SK-N-SH treated with all-trans-retinoic acid at 6 μM for 48 hours (cell line): ENCODE results near the gene CCNL2.

ENCODE experiments used
- ATAC-seq: fragments of 200-7000 bp; cut with Tn5 transposase; 3 replicates; pipeline ENCODE4 v1.9.1; 2020; ENCODE audit warnings: mild to moderate bottlenecking, moderate library complexity
- BACH2 ChIP-seq: fragments of 250-450 bp; sonication (Bioruptor Pico); IDR thresholded peaks from 2 replicates; pipeline ENCODE4 v1.9.0; 2021; ENCODE audit warnings: mild to moderate bottlenecking, borderline replicate concordance
- CSDC2 ChIP-seq: fragments of 250-450 bp; sonication (Bioruptor Pico); IDR thresholded peaks from 2 replicates; pipeline ENCODE4 v1.5.0; 2020; ENCODE audit warnings: mild to moderate bottlenecking, moderate library complexity
- ESRRG ChIP-seq: fragments of 250-450 bp; sonication (Bioruptor Pico); IDR thresholded peaks from 2 replicates; pipeline ENCODE4 v1.6.1; 2021; ENCODE audit warnings: mild to moderate bottlenecking
- GLIS3 ChIP-seq: fragments of 250-450 bp; sonication (Bioruptor Pico); IDR thresholded peaks from 2 replicates; pipeline ENCODE4 v1.5.0; 2020; ENCODE audit warnings: mild to moderate bottlenecking, moderate library complexity
- ISL1 ChIP-seq: fragments of 250-450 bp; sonication (Bioruptor Pico); IDR thresholded peaks from 2 replicates; pipeline ENCODE4 v2.1.2; 2022; ENCODE audit warnings: mild to moderate bottlenecking, moderate library complexity
- OSR1 ChIP-seq: fragments of 250-450 bp; sonication (Bioruptor Pico); IDR thresholded peaks from 2 replicates; pipeline ENCODE4 v1.8.0; 2022; ENCODE audit warnings: moderate library complexity, mild to moderate bottlenecking, inconsistent platforms
- PPARA ChIP-seq: fragments of 250-450 bp; sonication (Bioruptor Pico); IDR thresholded peaks from 2 replicates; pipeline ENCODE4 v1.5.0; 2020; ENCODE audit warnings: mild to moderate bottlenecking, borderline replicate concordance
- RARB ChIP-seq: fragments of 250-450 bp; sonication (Bioruptor Pico); IDR thresholded peaks from 2 replicates; pipeline ENCODE4 v1.8.0; 2021; ENCODE audit warnings: mild to moderate bottlenecking, moderate library complexity
- TCF4 ChIP-seq: fragments of 250-450 bp; sonication (Bioruptor Pico); IDR thresholded peaks from 2 replicates; pipeline ENCODE4 v1.8.0; 2021; ENCODE audit warnings: mild to moderate bottlenecking, moderate library complexity, borderline replicate concordance
- ZFP3 ChIP-seq: fragments of 250-450 bp; sonication (Bioruptor Pico); IDR thresholded peaks from 2 replicates; pipeline ENCODE4 v1.5.0; 2020; ENCODE audit warnings: mild to moderate bottlenecking, moderate library complexity
- ZNF565 ChIP-seq: fragments of 450-650 bp; formaldehyde crosslinking; conservative IDR thresholded peaks from 2 replicates; pipeline ENCODE4 v1.5.0; 2020; ENCODE audit warnings: low read depth, mild to moderate bottlenecking, moderate library complexity
- ZNF70 ChIP-seq: fragments of 450-650 bp; formaldehyde crosslinking; IDR thresholded peaks from 2 replicates; pipeline ENCODE4 v1.5.0; 2020; ENCODE audit warnings: mild to moderate bottlenecking, moderate library complexity
- ZNF8 ChIP-seq: fragments of 450-650 bp; formaldehyde crosslinking; IDR thresholded peaks from 2 replicates; pipeline ENCODE4 v1.5.0; 2020; ENCODE audit warnings: mild to moderate bottlenecking, moderate library complexity
- TF ChIP-seq, protein P1 (sequence below): fragments of 250-450 bp; sonication (Bioruptor Pico); IDR thresholded peaks from 2 replicates; pipeline ENCODE4 v1.5.0; 2020; ENCODE audit warnings: mild to moderate bottlenecking, moderate library complexity
- TF ChIP-seq, protein P2 (sequence below): fragments of 250-450 bp; sonication (Bioruptor Pico); IDR thresholded peaks from 2 replicates; pipeline ENCODE4 v1.5.1; 2021; ENCODE audit warnings: mild to moderate bottlenecking, moderate library complexity
- TF ChIP-seq, protein P3 (sequence below): fragments of 250-450 bp; sonication (Bioruptor Pico); IDR thresholded peaks from 2 replicates; pipeline ENCODE4 v1.8.0; 2021; ENCODE audit warnings: low read depth, mild to moderate bottlenecking, moderate library complexity, borderline replicate concordance
- TF ChIP-seq, protein P4 (sequence below): fragments of 250-450 bp; sonication (Bioruptor Pico); IDR thresholded peaks from 2 replicates; pipeline ENCODE4 v1.8.0; 2020; ENCODE audit warnings: mild to moderate bottlenecking, moderate library complexity, borderline replicate concordance
- TF ChIP-seq, protein P5 (sequence below): fragments of 250-450 bp; sonication (Bioruptor Pico); IDR thresholded peaks from 2 replicates; pipeline ENCODE4 v1.5.1; 2020; ENCODE audit warnings: low read depth, mild to moderate bottlenecking, moderate library complexity

The CCNL2 gene

DNA sequence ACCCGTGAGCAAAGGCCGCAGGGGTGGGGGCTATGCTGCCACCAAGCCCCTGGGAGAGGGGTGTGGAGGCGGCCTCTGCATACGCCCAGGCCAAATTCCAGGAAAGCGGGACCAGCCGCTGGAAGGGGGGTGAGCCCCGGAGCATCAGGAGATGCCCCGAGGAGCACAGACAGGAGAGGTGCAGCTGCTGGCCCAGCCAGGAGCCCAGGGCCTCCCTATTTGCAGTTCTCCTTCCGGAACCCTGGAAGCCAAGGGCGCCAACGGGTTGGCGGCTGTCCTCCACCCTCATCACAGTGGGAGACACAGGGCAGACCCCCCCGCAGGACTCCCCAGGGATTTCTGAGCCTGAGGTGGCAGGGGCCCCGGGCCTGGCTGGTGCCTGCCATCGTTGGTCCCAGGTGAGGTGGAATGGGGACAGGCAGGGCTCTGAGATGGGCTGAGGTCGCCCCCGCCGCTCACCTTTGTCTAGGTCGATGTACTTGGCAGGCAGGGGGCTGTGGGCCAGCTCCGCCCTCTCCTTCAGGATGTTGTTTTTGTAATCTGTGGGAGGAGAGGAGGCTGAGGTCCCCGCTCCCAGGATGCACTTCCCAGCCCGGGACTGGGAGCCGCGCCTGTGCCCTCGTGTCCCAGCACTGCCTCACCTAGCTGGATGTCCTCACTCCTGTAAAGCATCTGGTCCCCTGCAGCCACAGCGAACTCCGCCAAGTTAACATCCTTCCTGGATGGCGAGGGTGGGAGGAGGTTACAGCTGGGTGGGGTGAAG lies 45.6 kb downstream of the CCNL2 start:
- no peak for TF ChIP-seq OSR1 (CRISPR knock-in tag)
- no peak for TF ChIP-seq RARB (CRISPR knock-in tag)
- TF ChIP-seq, protein P1, sequence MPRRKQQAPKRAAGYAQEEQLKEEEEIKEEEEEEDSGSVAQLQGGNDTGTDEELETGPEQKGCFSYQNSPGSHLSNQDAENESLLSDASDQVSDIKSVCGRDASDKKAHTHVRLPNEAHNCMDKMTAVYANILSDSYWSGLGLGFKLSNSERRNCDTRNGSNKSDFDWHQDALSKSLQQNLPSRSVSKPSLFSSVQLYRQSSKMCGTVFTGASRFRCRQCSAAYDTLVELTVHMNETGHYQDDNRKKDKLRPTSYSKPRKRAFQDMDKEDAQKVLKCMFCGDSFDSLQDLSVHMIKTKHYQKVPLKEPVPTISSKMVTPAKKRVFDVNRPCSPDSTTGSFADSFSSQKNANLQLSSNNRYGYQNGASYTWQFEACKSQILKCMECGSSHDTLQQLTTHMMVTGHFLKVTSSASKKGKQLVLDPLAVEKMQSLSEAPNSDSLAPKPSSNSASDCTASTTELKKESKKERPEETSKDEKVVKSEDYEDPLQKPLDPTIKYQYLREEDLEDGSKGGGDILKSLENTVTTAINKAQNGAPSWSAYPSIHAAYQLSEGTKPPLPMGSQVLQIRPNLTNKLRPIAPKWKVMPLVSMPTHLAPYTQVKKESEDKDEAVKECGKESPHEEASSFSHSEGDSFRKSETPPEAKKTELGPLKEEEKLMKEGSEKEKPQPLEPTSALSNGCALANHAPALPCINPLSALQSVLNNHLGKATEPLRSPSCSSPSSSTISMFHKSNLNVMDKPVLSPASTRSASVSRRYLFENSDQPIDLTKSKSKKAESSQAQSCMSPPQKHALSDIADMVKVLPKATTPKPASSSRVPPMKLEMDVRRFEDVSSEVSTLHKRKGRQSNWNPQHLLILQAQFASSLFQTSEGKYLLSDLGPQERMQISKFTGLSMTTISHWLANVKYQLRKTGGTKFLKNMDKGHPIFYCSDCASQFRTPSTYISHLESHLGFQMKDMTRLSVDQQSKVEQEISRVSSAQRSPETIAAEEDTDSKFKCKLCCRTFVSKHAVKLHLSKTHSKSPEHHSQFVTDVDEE (CRISPR knock-in tag) = no peak
- TF ChIP-seq ZNF8 (CRISPR knock-in tag) = no peak
- TF ChIP-seq, protein P2, sequence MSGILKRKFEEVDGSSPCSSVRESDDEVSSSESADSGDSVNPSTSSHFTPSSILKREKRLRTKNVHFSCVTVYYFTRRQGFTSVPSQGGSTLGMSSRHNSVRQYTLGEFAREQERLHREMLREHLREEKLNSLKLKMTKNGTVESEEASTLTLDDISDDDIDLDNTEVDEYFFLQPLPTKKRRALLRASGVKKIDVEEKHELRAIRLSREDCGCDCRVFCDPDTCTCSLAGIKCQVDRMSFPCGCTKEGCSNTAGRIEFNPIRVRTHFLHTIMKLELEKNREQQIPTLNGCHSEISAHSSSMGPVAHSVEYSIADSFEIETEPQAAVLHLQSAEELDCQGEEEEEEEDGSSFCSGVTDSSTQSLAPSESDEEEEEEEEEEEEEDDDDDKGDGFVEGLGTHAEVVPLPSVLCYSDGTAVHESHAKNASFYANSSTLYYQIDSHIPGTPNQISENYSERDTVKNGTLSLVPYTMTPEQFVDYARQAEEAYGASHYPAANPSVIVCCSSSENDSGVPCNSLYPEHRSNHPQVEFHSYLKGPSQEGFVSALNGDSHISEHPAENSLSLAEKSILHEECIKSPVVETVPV = no peak
- no peak for TF ChIP-seq CSDC2 (CRISPR knock-in tag)
- no peak for TF ChIP-seq ZNF565 (CRISPR knock-in tag)
- TF ChIP-seq ZNF70 (CRISPR knock-in tag) = no peak
- TF ChIP-seq GLIS3 (CRISPR knock-in tag) = no peak
- TF ChIP-seq ISL1 (CRISPR knock-in tag) = no peak
- TF ChIP-seq, protein P3, sequence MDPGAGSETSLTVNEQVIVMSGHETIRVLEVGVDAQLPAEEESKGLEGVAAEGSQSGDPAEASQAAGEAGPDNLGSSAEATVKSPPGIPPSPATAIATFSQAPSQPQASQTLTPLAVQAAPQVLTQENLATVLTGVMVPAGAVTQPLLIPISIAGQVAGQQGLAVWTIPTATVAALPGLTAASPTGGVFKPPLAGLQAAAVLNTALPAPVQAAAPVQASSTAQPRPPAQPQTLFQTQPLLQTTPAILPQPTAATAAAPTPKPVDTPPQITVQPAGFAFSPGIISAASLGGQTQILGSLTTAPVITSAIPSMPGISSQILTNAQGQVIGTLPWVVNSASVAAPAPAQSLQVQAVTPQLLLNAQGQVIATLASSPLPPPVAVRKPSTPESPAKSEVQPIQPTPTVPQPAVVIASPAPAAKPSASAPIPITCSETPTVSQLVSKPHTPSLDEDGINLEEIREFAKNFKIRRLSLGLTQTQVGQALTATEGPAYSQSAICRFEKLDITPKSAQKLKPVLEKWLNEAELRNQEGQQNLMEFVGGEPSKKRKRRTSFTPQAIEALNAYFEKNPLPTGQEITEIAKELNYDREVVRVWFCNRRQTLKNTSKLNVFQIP (CRISPR knock-in tag) = no peak
- no peak for TF ChIP-seq PPARA
- TF ChIP-seq ESRRG (CRISPR knock-in tag) = no peak
- TF ChIP-seq, protein P4, sequence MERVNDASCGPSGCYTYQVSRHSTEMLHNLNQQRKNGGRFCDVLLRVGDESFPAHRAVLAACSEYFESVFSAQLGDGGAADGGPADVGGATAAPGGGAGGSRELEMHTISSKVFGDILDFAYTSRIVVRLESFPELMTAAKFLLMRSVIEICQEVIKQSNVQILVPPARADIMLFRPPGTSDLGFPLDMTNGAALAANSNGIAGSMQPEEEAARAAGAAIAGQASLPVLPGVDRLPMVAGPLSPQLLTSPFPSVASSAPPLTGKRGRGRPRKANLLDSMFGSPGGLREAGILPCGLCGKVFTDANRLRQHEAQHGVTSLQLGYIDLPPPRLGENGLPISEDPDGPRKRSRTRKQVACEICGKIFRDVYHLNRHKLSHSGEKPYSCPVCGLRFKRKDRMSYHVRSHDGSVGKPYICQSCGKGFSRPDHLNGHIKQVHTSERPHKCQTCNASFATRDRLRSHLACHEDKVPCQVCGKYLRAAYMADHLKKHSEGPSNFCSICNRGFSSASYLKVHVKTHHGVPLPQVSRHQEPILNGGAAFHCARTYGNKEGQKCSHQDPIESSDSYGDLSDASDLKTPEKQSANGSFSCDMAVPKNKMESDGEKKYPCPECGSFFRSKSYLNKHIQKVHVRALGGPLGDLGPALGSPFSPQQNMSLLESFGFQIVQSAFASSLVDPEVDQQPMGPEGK (CRISPR knock-in tag) = no peak
- TF ChIP-seq, all 23 proteins: peak for 0
- no peak for ATAC-seq

DNA sequence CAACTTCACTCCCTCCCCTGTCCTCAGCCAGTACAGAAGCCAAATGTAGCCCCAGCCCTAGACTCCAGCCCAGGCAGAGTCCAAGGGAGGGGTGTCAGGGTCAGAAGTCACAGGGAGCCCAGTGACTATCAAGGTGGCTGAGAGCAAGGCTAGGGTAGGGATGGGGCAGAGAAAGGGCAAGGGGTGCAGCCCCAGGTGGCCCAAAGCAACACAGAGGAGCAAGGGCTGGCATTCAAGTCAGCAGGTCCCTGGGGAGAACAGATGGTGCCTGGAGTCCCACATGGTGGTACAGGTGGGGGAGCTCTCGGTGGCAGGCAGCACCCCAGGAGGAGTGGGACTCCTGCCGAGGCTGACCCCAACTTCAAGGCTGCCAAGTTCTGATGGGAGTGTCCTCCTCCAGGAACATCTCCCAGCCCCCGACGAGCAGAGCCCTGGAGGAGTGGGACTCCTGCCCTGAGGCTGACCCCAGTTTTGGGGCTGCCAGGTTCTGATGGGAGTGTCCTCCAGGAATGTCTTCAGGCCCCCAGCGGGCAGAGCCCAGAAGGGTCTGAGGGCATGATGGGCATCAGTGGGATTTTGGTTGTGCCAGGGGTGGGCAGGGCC lies 46.2 kb downstream of the CCNL2 start:
- ATAC-seq = no peak
- TF ChIP-seq BACH2 (CRISPR knock-in tag) (no peak), ZNF70 (CRISPR knock-in tag) (no peak), OSR1 (CRISPR knock-in tag) (no peak), RARB (CRISPR knock-in tag) (no peak), ZNF8 (CRISPR knock-in tag) (no peak), PPARA (no peak), ZFP3 (CRISPR knock-in tag) (no peak), TCF4 (CRISPR knock-in tag) (no peak), ESRRG (CRISPR knock-in tag) (no peak), CSDC2 (CRISPR knock-in tag) (no peak), ZNF565 (CRISPR knock-in tag) (no peak), ISL1 (CRISPR knock-in tag) (no peak)
- TF ChIP-seq, protein P2 = no peak
- TF ChIP-seq, protein P5, sequence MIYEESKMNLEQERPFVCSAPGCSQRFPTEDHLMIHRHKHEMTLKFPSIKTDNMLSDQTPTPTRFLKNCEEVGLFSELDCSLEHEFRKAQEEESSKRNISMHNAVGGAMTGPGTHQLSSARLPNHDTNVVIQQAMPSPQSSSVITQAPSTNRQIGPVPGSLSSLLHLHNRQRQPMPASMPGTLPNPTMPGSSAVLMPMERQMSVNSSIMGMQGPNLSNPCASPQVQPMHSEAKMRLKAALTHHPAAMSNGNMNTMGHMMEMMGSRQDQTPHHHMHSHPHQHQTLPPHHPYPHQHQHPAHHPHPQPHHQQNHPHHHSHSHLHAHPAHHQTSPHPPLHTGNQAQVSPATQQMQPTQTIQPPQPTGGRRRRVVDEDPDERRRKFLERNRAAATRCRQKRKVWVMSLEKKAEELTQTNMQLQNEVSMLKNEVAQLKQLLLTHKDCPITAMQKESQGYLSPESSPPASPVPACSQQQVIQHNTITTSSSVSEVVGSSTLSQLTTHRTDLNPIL (CRISPR knock-in tag) = no peak
- TF ChIP-seq, protein P3 (CRISPR knock-in tag) = no peak
- TF ChIP-seq, protein P1 (CRISPR knock-in tag) = no peak
- TF ChIP-seq, protein P4 (CRISPR knock-in tag) = no peak
